ENCODE results near the gene SNX13.
"Not testable (repeated sequence)": the region's sequence is repeated elsewhere in the genome, so short reads cannot be mapped to it uniquely, and the experiment has no call there.

Gene SNX13

DNA sequence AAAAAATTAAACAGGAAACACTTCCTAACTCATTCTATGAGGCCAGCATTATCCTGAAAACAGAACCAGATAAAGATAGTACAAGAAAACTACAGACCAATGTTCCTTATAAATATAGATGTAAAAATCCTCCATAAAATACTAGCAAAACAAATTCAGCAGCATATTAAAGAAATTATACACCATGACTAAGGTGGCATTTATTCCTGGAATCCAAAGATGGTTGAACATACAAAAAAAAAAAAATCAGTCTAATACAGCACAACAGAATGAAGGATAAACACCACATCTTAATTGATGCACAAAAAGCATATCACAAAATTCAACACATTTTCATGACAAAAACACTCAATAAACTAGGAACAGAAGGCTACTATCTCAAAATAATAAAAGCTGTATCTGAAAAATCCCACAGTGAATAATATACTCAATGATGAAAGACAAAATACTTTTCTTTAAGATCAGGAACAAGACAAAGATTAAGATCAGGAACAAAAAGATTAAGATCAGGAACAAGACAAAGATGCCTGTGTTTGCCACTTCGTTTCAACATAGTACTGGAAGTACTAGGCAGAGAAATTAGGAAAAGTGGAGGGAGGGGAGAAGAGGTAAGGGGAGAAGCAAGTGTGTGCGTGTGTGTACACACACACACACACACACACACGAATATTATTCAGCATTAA lies 95.6 kb downstream of the SNX13 start:
- no peak for DNase-seq

DNA sequence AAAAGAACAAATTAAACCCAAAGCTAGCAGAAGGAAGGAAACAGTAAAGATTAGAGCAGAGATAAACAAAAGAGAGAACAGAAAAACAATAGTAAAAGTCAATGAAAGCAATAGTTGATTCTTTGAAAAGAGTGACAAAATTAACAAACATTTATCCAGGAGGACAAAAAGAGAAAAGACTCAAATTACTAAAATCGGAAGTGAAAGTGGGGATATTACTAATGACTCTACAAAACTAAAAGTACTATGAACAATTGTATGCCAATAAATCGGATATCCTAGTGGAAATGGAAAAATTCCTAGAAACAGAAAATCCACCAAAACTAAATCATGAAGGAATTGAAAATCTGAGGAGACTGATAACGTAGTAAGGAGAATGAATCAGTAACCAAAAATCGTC lies 96.3 kb downstream of the SNX13 start:
- DNase-seq: no peak

DNA sequence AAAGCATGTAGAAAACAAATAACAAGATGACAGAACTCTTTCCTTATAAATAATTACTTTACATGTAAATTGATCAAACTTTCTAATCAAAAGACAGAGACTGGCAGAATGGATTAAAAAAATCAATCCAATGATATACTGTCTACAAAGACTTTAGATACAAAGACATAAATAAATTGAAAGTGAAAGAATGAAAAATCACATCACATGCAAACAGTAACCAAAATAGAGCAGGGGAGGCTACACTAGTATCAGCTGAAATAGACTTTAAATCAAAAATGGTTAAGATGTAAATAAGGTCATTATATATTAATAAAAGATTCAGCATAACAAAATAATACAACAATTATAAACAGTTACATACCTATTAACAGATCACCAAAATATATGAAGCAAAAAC lies 97.3 kb downstream of the SNX13 start:
- DNase-seq: no peak

DNA sequence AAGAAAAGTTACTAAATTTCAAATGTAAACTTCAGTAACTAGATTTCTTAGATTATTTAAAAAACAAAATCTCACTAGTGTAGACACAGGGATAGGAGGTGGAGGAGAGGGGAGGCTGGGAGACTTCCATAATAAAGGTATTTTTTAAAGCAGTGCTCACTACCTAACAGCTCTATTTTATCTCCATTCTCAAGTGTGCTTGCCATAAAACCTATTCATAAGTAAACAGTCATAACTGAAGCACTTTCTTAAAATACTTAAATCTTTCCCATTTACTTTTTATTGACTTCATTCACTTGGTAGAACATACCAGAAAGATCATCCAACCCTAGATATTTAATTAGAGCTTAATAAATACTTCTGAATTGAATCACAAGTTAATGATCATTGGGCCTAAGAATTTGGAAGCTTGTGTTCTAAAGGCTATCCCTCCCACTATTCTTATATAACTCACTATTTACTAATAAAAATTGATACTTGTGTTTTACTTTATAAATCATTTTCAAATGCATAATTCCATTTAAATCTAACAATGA lies 107.4 kb downstream of the SNX13 start:
- no peak for DNase-seq

DNA sequence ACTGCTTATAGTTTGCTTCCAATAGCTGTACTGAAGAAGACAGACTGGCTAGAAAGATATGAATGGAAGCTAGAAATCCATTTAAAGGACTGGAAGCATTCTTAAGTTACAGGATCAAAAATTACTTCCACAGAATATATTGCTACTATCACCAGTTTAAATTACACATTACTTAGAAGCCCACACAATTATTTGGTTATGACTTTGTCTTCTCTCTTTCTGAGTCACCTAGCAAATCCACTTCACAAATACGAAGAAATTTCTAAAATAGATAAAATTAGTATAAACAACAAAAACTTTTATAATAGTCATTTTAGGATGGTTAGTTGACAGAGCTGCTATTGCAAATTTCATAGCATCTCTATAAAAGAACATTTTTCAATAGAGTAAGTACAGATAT lies 108.1 kb downstream of the SNX13 start:
- DNase-seq: no peak

DNA sequence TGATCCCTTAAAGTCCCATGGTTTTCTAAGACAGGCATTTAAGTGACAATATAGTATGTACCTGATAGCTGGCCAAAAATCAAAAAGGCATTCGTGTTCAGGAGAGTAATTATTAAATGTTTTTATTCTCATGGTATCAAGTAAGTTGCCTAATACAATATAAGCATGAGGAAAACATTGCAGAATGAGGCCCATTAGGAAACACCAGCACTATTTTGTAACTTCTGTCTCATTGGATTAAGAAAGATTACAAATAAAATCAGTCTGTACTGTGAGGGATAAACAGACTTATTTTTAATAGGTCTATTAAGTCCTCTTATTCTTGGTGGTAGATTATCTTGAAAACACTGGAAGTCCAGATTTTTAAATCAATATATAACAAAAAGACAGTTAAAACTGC lies 110.1 kb downstream of the SNX13 start:
- DNase-seq: no peak

GRCh38 chr7:17829001-17829400 lies 111.3 kb downstream of the SNX13 start:
- no peak for DNase-seq

DNA sequence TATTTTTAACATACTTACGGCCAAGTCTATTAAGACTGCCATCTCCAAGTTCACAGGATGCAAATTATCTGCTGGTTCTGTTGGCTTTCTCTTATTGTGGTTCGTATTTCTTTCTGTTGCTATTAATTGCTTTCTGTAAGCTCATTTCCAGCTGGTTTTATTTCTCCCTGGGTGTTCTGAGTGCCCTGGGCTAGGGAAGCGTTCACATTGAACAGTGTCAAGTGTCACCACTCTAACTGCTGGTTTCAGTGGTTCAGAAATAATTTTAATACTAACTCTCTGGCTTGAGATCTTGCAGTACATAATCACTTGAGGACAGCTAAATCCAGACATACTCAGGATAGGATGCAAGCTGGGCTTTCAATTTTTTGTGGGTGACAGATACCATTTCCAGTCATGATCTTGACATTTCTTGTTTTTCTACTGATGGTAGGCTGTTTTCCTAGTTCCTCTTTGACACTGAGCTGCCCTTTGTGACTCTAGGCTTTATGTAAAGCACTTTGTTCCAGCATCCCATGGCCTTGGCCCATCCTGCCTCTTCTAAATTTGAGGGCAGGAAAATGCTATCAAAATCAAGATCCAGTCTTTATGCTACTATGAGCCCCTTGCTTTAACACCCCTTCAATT lies 117.6 kb downstream of the SNX13 start:
- DNase-seq: no peak

- DNase-seq: no peak
Observed at GRCh38 chr7:17816903-17817302, 123.4 kb downstream of the SNX13 start.

DNA sequence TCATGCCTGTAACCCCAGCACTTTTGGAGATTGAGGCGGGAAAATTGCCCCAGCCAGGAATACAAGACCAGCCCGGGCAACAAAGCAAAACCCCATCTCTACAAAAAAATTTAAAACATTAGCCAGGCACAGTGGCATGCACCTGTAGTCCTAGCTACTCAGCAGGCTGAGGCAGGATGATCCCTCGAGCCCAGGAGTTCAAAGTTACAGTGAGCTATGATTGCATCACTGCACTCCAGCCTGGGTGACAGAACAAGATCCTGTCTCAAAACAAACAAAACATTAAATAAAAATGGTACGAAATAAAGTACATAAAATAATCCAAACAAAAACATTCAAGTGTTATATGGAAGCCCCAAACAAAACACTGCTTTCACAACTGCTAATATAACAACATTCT lies 125.0 kb downstream of the SNX13 start:
- no peak for DNase-seq

DNA sequence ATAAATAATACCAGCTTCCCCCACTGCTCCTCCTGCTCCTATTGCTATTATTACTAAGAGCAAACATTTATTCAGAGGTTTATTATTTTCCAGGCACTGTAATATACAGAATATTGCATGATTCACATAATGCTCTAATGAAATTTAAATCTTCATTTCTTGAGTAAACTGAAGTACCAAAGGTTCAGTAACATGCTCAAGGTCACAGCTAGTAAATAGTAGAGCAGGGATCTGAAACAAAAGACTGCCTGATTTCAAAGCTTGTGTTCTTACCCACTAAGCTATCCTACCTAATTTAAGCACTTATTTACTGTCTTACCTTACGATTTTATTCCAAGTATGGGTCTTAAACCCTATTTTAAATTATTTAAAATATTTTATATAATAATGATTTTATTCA lies 126.2 kb downstream of the SNX13 start:
- no peak for DNase-seq

DNA sequence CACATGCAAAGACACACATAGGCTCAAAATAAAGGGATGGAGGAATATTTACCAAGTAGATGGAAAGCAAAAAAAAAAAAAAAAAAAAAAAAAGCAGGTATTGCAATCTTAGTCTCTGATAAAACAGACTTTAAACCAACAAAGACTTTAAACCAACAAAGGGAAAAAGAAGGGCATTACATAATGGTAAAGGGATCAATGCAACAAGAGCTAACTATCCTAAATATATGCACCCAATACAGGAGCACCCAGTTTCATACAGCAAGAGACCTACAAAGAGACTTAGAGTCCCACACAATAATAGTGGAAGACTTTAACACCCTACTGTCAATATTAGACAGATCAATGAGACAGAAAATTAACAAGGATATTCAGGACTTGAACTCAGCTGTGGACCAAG lies 131.1 kb downstream of the SNX13 start:
- not testable (repeated sequence) for DNase-seq

DNA sequence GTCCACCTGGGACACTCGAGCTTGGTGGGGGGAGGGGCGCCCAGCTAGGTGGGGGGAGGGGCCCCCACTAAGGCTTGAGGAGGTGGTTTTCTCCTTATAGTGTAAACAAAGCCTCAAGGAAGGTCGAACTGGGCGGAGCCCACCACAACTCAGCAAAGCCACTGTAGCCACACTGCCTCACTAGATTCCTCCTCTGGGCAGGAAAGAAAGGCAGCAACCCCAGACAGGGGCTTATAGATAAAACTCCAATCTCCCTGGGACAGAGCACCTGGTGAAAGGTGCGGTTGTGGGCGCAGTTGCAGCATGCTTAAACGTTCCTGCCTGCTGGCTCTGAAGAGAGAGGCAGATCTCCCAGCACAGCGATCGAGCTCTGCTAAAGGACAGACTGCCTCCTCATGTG lies 133.1 kb downstream of the SNX13 start:
- no peak for DNase-seq

DNA sequence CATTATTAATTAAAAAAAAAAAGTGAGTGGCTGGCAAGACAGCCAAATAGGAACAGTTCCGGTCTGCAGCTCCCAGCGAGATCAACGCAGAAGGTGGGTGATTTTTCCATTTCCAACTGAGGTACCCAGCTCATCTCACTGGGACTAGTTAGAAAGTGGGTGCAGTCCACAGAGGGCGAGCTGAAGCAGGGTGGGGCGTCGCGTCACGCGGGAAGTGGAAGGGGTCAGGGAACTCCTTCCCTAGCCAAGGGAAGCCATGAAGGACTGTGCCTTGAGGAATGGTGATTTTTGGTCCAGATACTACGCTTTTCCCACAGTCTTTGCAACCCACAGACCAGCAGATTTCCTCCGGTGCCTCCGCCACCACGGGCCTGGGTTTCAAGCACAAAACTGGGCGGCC lies 133.7 kb downstream of the SNX13 start:
- DNase-seq: no peak

GRCh38 chr7:17802056-17802455 lies 138.2 kb downstream of the SNX13 start:
- DNase-seq: no peak

DNA sequence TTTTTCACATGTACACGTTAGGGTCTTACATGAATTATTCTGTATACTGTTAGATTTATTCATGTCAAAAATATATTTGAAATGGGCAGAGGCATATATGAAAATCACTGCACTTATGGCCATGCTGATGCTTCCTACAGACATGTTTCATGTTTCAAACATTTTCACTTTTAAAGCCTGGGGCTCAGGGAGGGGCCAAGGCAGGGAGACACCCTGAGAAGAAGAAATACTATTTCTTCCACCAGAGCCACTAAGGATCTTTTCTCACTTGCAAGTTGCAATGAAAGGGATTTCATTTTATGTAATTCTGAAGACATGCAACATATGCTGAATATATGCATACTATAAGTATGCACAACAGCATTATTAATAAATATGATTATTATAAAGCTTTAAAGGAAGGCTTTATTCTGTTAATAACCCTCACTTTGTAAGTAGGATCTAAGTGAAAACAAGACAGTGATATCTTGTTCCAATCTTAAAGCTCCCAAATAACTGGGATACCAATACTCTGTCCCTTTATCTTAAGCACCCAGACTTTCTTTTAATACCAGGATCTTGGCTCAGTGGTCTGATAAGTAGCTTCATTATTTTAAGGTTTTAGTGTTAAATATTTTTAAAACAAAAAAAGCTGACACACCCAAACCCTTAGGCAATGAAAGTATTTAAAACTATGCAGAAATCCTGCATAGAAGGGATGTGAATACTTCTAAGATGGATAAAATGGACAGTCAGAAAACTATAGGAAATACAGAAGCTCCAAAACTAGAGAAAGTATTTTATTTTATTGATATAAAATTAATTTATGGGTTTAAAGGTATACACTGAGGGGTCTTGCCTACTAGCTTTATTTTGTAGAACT lies 148.0 kb downstream of the SNX13 start:
- DNase-seq: no peak

GRCh38 chr7:17787257-17787656 lies 153.0 kb downstream of the SNX13 start:
- no peak for DNase-seq

- no peak for DNase-seq
Observed at GRCh38 chr7:17786314-17786852, 153.9 kb downstream of the SNX13 start.

- no peak for DNase-seq
Observed at GRCh38 chr7:17782216-17782549, 158.1 kb downstream of the SNX13 start.

DNA sequence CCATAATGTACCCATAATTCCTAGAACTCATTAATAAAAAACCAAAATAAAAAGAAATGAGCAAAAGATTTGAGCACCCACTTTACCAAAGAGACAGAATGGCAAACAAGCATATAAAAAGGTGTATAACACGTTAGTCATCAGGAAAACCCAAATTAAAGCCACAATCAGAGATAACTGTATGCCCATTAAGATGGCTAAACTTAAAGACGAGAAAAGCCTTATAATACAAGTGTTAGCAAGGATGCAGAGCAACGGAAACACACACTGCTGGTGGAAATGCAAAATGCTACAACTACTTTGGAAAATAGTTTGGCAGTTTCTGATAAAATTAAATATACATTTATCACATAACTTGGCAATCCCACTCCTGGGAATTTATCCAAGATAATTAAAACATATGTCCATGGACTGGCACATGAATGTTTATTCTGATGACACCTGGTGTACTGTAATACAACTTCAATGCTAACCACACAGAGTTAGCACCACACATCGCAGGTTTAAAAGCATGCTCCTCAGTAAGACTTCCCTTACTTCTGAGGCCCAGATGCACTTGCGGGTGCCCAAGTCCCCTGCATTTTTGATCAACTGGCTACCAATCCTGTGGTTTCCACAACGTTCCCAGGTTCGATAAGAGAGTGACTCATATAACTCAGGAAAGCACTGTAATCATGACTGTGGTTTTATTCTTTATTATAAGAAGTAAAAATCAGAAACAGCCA lies 158.6 kb downstream of the SNX13 start:
- DNase-seq: no peak

- no peak for DNase-seq
Observed at GRCh38 chr7:17779381-17779780, 160.9 kb downstream of the SNX13 start.

DNA sequence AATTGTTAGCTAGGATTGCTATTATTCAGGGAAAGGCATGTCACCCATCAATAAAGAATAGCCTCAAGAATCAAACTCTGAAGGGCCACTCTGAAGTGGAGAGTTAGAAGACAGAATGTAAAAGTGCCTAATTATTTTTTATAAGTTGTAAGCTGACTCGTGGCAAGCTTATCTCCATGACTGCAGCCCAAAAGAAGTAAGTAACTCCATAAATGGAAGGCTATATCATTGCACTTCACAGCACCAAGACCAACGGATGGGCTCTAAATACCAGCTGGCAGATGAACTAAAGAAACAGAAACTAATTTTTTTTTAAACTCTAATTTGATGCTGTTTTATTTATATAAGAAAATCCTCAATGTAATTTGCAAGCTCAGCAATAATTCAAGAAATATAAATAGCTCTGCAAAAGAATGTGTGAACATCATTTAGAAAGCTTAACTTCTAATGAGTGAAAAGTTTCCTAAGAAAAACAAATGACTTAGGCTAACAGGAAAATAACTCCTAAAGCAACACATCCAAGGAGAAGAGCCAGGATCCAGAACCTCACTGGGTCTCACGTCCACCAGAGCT lies 165.5 kb downstream of the SNX13 start:
- no peak for DNase-seq

DNA sequence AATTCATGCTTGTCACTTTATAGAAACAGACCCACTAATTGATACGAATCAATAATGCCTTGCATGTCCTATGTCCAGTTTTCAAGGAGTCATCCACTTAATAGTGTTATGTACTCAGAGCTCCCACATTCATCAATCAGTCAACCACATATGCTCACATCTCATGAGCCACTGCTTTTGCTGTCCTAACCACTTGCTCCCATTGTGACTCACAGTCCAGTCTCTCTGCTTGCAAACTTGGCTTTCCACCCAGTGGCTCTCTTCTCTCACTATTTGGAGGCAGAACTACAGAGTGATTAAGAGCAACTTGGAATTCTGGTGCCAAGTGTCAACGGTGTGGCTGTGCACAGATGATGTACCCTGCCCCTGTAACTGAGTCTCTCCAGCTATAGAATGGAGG lies 166.0 kb downstream of the SNX13 start:
- DNase-seq: no peak

All from CD4-positive, alpha-beta T cell treated with Interleukin-17A for 1 hour (primary cell).